Measurements from ENCODE around the gene KCTD17.
A peak's percentile ranks its signal among the peaks of the same experiment; 100 is the strongest.

KCTD17 gene

GRCh38 chr22:37021710-37022482 is 29.6 kb upstream of the KCTD17 start:
- DNase-seq = peak; percentile 51

DNA sequence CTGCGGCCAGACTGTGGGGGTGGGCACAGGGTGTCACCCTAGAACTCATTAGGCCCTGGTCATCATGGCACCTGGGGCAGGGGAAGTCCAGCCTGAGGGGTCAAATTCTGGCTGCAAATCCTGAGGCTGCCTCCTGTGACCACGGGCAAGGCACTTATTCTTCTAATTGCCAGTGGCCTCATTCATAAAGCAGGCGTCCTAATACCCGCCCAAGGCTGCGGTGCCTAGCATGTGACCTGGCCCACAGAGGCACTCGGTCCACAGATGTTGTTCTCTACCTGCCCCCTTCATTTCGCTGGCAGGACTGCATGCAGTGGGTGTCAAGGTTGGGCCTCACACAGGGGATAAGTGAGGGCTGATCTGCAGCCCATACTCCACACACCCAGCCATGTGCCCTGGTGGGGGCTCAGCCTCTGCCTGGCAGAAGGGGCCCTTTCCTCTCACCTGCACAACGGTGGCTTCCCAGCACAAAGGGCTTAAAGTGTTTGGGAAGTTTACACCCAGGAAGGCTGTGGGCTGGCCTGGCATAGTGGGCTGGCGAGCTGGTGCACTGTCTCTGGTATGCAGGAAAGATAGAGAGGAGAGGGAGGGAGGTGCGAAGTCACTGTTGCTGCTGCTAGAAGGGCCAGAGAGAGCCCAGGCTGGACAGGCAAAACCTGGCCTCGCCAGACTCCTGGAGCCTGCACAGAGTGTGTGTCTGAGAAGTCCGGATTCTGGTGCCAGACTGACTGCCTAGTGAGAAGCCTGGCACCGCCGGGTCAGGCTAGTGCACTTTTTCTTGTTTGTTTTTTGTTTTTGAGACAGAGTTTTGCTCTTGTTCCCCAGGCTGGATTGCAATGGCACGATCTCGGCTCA is 28.8 kb upstream of the KCTD17 start:
- no peak for DNase-seq

- DNase-seq = no peak
These were observed 27.7 kb upstream of the KCTD17 start for GRCh38 chr22:37023743-37024338.

DNA sequence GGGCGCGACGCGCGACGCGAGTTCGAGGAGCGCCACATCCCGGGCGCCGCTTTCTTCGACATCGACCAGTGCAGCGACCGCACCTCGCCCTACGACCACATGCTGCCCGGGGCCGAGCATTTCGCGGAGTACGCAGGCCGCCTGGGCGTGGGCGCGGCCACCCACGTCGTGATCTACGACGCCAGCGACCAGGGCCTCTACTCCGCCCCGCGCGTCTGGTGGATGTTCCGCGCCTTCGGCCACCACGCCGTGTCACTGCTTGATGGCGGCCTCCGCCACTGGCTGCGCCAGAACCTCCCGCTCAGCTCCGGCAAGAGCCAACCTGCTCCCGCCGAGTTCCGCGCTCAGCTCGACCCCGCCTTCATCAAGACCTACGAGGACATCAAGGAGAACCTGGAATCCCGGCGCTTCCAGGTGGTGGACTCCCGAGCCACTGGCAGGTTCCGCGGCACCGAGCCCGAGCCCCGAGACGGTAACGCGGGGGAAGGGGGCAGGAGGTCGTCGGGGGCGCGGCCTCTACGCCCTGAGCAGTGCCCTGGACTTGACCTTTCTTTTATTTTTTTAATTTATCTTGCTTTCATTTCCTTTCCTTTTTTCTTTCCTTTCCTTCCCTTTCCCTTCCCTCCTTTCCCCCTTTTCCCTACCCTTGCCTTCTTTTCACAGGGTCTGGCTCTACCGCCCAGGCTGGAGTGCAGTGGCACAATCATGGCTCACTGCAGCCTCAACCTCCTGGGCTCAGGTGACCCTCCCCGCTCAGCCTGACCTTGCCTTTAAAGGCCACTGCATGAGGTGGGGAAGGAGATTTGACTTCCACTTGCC is 27.0 kb upstream of the KCTD17 start:
- no peak for DNase-seq

- no peak for DNase-seq
These were observed 26.0 kb upstream of the KCTD17 start for GRCh38 chr22:37025500-37026070.

DNA sequence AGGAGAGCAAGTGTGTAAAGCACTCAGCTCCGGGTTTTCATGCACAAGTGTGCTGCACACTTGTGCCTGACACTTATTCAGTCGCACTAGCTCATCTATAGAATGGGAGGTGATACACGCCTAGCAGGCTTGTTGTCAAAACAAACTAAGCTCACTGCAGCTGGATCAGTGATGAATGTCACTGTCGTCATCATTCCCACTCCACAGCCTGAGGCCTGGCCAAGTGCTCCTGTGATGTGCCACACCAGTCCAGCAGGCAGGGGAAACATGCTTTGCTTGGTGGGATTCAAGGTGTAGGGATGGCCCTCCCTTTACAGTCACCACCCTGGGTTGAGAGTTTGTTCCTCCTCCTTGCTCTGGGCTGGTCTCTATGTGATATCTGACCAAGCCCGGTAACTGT is 25.2 kb upstream of the KCTD17 start:
- DNase-seq = no peak

- DNase-seq = no peak
These were observed 24.0 kb upstream of the KCTD17 start for GRCh38 chr22:37027556-37027955.

GRCh38 chr22:37028692-37029674 is 22.6 kb upstream of the KCTD17 start:
- DNase-seq = no peak

DNA sequence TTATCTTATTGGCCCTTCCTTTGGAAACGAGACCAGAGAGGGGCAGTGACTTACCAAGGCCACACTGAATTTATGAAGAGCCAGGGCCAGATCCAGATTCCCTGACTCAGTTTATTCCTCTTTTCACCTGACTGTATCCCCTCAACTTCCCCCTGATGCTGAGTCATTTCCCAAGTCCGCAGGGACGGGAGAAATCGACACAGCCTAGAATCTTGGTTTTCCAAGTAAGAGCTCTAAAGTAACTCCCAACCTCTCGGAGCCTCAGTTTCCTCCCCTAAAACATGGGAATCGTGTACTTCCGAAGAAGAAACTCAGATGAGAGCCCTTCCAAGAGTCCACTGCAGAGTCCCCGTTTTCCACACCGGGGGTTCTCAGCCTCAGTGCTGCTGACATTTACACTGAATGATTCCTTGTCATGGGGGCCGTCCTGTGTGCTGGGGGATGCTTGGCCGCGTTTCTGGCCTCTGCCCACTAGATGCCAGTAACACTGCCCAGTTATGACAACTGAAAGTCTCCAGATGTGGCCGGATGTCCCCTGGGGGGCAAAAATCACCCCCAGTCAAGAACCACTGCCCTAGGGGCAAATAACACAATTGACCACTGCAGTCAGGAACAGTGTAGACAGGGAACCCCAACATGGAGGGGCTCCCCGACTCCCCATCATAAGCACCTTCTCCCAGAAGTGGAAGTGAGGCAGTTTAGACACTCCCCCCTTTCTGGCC is 20.8 kb upstream of the KCTD17 start:
- DNase-seq = no peak

- no peak for DNase-seq
These were observed 19.4 kb upstream of the KCTD17 start for GRCh38 chr22:37032134-37032534.

GRCh38 chr22:37032535-37033460 is 18.7 kb upstream of the KCTD17 start:
- no peak for DNase-seq

GRCh38 chr22:37033605-37034430 is 17.7 kb upstream of the KCTD17 start:
- no peak for DNase-seq

- no peak for DNase-seq
These were observed 14.7 kb upstream of the KCTD17 start for GRCh38 chr22:37036655-37037377.

- DNase-seq = no peak
These were observed 13.9 kb upstream of the KCTD17 start for GRCh38 chr22:37037669-37038068.

GRCh38 chr22:37039466-37039865 is 12.1 kb upstream of the KCTD17 start:
- DNase-seq = no peak

GRCh38 chr22:37043209-37043827 is 8.2 kb upstream of the KCTD17 start:
- no peak for DNase-seq

All from T-helper 9 cell (primary cell).